ENCODE results near the gene SALL2. TPM values are rescaled to one million over a fixed set of nuclear protein-coding genes. Genes with fewer than 3 reads are reported as not detected.

SALL2 gene
- total and polyA plus RNA-seq, 10 of the 15 experiments (the other 5 are each of a cell fraction or from before 2014, with no cell fraction given), result 1.6 to 6.2 (median 2.1) TPM

DNA sequence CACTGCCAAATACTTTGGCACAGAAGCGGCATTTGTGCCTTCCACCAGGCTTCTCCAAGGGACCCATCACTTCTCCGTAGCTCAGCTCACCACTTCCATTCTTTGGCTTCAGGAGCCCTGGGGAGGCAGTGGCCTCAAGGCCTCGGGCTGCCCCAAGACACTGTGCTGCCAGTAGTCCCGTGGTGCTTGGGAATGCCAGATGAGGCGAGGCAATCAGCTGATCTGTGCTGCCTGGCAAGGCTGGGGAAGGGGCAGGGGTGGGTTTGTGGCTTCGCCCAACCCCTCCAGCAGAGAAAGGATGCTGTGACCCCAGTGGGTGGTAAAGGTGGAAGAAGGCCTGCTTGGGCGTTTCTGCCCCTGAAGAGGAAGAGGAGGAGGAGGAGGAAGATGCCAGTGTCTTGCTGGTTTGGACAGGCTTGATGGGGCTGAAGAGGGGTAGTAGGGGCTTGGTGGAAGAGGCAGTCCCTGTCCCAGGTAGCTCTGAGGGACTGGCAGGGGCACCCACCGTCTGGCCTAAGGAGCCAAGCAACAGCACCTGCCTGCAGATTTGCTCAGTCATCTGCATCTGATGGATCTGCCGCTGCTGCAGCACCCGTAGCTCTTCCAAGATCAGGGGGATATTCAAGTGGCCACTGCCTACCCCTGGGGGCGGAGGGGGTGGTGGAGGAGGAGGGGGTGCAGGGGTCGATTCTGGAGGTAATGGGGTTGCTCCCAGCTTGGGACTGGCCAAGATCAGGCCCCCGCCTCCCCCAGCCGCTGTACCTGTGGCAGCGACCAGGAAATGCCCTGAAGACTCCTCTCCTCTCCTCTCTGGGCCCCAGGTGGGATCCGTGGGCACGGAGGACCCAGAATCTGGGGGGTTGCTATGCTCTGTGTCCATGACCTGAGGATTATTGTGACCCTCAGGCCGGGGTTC lies 1.3 kb downstream of the SALL2 start:
- Histone ChIP-seq H3K27ac (ENCODE audit: control insufficient read depth, insufficient read depth) (no peak overlapping the region), H4K20me1 (ENCODE audit: control insufficient read depth, insufficient read depth) (no peaks in the 10 kb centered on the region), H3K79me2 (ENCODE audit: control insufficient read depth, insufficient read depth, low read length) (no peaks in the 10 kb centered on the region), H3K9ac (ENCODE audit: control insufficient read depth, insufficient read depth, low read length) (no peak overlapping the region), H3K4me1 (ENCODE audit: control insufficient read depth, insufficient read depth, low read length) (peaks cover 12% of the 10 kb centered on the region), H3K27me3 (replicated peaks in 1 of 2; ENCODE audit: control insufficient read depth in 2 of 2, insufficient read depth in 2 of 2, low read length in 1 of 2) (no peaks in the 10 kb centered on the region), H3K36me3 (ENCODE audit: control insufficient read depth in 2 of 2, insufficient read depth in 2 of 2, low read length in 1 of 2) (no peaks in the 10 kb centered on the region), H3K4me3 (no peak overlapping the region), H2AFZ (ENCODE audit: control insufficient read depth, low read depth, low read length) (no peak overlapping the region), H3K4me2 (ENCODE audit: control insufficient read depth, insufficient read depth) (no peak overlapping the region), H3K9me3 (replicated peaks; ENCODE audit: control insufficient read depth, insufficient read depth, low read length) (no peaks in the 10 kb centered on the region)
- ChIA-PET RAD21 (ENCODE audit: unreplicated experiment) (interaction anchor here (0.6 to 4.1 kb wide), 3 partner anchors 20 to 119 kb away, joined by 4 to 52 read pairs (median 11); no protein-coding TSS in a partner anchor), CTCF (interaction anchor here (1.0 to 2.9 kb wide), 4 partner anchors 12 to 45 kb away, joined by 4 to 29 read pairs (median 12); no protein-coding TSS in a partner anchor), SMC1A (ENCODE audit: uncharacterized antibody, unreplicated experiment) (interaction anchor here (3.1 to 4.9 kb wide), 2 partner anchors 14 to 26 kb away, joined by 29 to 48 read pairs; partner anchors contain the start of gene METTL3), POLR2A (interaction anchor here (2.3 to 4.0 kb wide), 2 partner anchors 11 to 14 kb away, joined by 10 to 35 read pairs; partner anchors contain the start of gene METTL3)
- no peak for ATAC-seq
- in situ Hi-C loops (cut with MboI) (no loop called here), intact Hi-C loops (cut with micrococcal nuclease; ENCODE audit: unreplicated experiment) (no loop called here)
- no peak for DNase-seq (ENCODE audit: low read depth, low spot score)
- BruUV-seq (replicated peaks), result no TSS peak
- 51% methylated on average over 17 of the region's 18 CpGs for WGBS (ENCODE audit: insufficient coverage, insufficient replicate concordance, low lambda C conversion rate, missing lambda C conversion rate)
- FAIRE-seq, result no peak
- no peak for TF ChIP-seq PKNOX1 (IDR thresholded peaks at IDR 0.05)
- TF ChIP-seq SP1 (IDR thresholded peaks at IDR 0.05; ENCODE audit: low read depth, low read length), result no peak
- no peak for TF ChIP-seq BMI1 (IDR thresholded peaks at IDR 0.05; ENCODE audit: borderline replicate concordance)
- no peak for TF ChIP-seq NR2C1 (IDR thresholded peaks at IDR 0.05)
- no peak for TF ChIP-seq CREB1 (IDR thresholded peaks at IDR 0.05; ENCODE audit: low read depth)
- TF ChIP-seq JUNB (IDR thresholded peaks at IDR 0.05), result no peak
- TF ChIP-seq ASH2L (IDR thresholded peaks at IDR 0.05; ENCODE audit: borderline replicate concordance, low read depth), result no peak
- no peak for TF ChIP-seq TAF1 (IDR thresholded peaks at IDR 0.05; ENCODE audit: borderline replicate concordance, low read depth, low read length)
- no peak for TF ChIP-seq MYC (IDR thresholded peaks at IDR 0.05; ENCODE audit: insufficient read depth, insufficient read length, insufficient replicate concordance, low read length, severe bottlenecking)
- no peak for TF ChIP-seq SIN3A (IDR thresholded peaks at IDR 0.05; ENCODE audit: low read depth, low read length)
- no peak for TF ChIP-seq CHD4 (IDR thresholded peaks at IDR 0.05)
- TF ChIP-seq, protein P1, sequence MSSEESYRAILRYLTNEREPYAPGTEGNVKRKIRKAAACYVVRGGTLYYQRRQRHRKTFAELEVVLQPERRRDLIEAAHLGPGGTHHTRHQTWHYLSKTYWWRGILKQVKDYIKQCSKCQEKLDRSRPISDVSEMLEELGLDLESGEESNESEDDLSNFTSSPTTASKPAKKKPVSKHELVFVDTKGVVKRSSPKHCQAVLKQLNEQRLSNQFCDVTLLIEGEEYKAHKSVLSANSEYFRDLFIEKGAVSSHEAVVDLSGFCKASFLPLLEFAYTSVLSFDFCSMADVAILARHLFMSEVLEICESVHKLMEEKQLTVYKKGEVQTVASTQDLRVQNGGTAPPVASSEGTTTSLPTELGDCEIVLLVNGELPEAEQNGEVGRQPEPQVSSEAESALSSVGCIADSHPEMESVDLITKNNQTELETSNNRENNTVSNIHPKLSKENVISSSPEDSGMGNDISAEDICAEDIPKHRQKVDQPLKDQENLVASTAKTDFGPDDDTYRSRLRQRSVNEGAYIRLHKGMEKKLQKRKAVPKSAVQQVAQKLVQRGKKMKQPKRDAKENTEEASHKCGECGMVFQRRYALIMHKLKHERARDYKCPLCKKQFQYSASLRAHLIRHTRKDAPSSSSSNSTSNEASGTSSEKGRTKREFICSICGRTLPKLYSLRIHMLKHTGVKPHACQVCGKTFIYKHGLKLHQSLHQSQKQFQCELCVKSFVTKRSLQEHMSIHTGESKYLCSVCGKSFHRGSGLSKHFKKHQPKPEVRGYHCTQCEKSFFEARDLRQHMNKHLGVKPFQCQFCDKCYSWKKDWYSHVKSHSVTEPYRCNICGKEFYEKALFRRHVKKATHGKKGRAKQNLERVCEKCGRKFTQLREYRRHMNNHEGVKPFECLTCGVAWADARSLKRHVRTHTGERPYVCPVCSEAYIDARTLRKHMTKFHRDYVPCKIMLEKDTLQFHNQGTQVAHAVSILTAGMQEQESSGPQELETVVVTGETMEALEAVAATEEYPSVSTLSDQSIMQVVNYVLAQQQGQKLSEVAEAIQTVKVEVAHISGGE (CRISPR knock-in tag; IDR thresholded peaks at IDR 0.05), result no peak
- TF ChIP-seq, protein P2, sequence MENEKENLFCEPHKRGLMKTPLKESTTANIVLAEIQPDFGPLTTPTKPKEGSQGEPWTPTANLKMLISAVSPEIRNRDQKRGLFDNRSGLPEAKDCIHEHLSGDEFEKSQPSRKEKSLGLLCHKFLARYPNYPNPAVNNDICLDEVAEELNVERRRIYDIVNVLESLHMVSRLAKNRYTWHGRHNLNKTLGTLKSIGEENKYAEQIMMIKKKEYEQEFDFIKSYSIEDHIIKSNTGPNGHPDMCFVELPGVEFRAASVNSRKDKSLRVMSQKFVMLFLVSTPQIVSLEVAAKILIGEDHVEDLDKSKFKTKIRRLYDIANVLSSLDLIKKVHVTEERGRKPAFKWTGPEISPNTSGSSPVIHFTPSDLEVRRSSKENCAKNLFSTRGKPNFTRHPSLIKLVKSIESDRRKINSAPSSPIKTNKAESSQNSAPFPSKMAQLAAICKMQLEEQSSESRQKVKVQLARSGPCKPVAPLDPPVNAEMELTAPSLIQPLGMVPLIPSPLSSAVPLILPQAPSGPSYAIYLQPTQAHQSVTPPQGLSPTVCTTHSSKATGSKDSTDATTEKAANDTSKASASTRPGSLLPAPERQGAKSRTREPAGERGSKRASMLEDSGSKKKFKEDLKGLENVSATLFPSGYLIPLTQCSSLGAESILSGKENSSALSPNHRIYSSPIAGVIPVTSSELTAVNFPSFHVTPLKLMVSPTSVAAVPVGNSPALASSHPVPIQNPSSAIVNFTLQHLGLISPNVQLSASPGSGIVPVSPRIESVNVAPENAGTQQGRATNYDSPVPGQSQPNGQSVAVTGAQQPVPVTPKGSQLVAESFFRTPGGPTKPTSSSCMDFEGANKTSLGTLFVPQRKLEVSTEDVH (IDR thresholded peaks at IDR 0.05; ENCODE audit: low read depth, partially characterized antibody), result no peak
- TF ChIP-seq NFIC (IDR thresholded peaks at IDR 0.05; ENCODE audit: low read depth, low read length), result no peak
- no peak for TF ChIP-seq POLR2AphosphoS5 (IDR thresholded peaks at IDR 0.05; ENCODE audit: low read length)
- no peak for TF ChIP-seq FOXM1 (IDR thresholded peaks at IDR 0.05; ENCODE audit: low read depth, low read length)
- TF ChIP-seq IKZF2 (IDR thresholded peaks at IDR 0.05), result no peak

All from GM12878 (cell line).